ENCODE results near the gene ACOT13.

ACOT13 gene

DNA sequence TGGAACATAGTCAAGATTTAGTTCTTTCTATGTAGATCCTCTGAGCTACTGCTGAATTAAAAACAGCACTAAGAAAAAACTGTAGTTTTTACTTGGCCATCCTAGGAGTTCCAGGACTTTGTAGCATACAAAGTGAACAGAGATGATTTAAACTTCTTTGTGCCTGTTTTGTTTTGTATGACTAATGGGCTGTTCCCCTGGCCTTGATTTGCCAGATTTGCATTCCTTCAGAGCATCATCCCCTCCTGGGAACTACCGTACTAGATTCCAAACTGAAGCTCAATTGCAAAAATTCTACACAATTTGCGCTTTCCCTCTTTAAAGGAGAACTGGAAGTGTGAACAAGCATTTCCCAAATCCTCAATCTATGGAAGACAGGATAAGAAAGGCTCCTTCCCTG, 23.1 kb downstream of the ACOT13 start:
- Histone ChIP-seq H3K79me2 (ENCODE audit: insufficient read depth, low read length) (no peaks in the 10 kb centered on the region), H3K4me3 (ENCODE audit: low read depth, low read length, poor library complexity, severe bottlenecking) (no peak overlapping the region), H3K27ac (ENCODE audit: low read depth, low read length, poor library complexity, severe bottlenecking) (no peak overlapping the region), H3K36me3 (ENCODE audit: insufficient read depth, low read length) (no peaks in the 10 kb centered on the region), H3K9me2 (ENCODE audit: low read depth, low read length) (no peaks in the 10 kb centered on the region), H3K4me1 (ENCODE audit: insufficient read depth, low read length, severe bottlenecking) (peaks cover 8% of the 10 kb centered on the region), H3K4me2 (ENCODE audit: low read length) (no peak overlapping the region), H3K9me3 (ENCODE audit: low read length) (no peaks in the 10 kb centered on the region), H3F3A (ENCODE audit: insufficient read depth, low read length) (0 out of 2 replicates have a peak, but pooled peaks cover 2% of the 10 kb centered on the region), H4K20me1 (ENCODE audit: insufficient read depth, low read length) (no peaks in the 10 kb centered on the region), H2AFZ (ENCODE audit: low read length) (no peak overlapping the region), H3K9ac (ENCODE audit: low read length) (no peak overlapping the region), H3K27me3 (ENCODE audit: insufficient read depth, low read length) (no peaks in the 10 kb centered on the region)
- TF ChIP-seq EZH2 (IDR thresholded peaks at IDR 0.05; ENCODE audit: borderline replicate concordance, low read length) = no peak
- TF ChIP-seq, protein P1, sequence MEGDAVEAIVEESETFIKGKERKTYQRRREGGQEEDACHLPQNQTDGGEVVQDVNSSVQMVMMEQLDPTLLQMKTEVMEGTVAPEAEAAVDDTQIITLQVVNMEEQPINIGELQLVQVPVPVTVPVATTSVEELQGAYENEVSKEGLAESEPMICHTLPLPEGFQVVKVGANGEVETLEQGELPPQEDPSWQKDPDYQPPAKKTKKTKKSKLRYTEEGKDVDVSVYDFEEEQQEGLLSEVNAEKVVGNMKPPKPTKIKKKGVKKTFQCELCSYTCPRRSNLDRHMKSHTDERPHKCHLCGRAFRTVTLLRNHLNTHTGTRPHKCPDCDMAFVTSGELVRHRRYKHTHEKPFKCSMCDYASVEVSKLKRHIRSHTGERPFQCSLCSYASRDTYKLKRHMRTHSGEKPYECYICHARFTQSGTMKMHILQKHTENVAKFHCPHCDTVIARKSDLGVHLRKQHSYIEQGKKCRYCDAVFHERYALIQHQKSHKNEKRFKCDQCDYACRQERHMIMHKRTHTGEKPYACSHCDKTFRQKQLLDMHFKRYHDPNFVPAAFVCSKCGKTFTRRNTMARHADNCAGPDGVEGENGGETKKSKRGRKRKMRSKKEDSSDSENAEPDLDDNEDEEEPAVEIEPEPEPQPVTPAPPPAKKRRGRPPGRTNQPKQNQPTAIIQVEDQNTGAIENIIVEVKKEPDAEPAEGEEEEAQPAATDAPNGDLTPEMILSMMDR (IDR thresholded peaks at IDR 0.05; ENCODE audit: low read length) = no peak

- Histone ChIP-seq H3K9me2 (ENCODE audit: low read depth, low read length) (no peaks in the 10 kb centered on the region), H3K9me3 (ENCODE audit: low read length) (no peaks in the 10 kb centered on the region), H3K79me2 (ENCODE audit: insufficient read depth, low read length) (no peaks in the 10 kb centered on the region), H3K27ac (ENCODE audit: low read depth, low read length, poor library complexity, severe bottlenecking) (no peak overlapping the region), H3K27me3 (ENCODE audit: insufficient read depth, low read length) (no peaks in the 10 kb centered on the region), H4K20me1 (ENCODE audit: insufficient read depth, low read length) (no peaks in the 10 kb centered on the region), H3K4me1 (ENCODE audit: insufficient read depth, low read length, severe bottlenecking) (peaks cover 8% of the 10 kb centered on the region), H3K36me3 (ENCODE audit: insufficient read depth, low read length) (no peaks in the 10 kb centered on the region), H3K9ac (ENCODE audit: low read length) (no peak overlapping the region), H2AFZ (ENCODE audit: low read length) (no peak overlapping the region), H3K4me3 (ENCODE audit: low read depth, low read length, poor library complexity, severe bottlenecking) (no peak overlapping the region), H3K4me2 (ENCODE audit: low read length) (no peak overlapping the region), H3F3A (ENCODE audit: insufficient read depth, low read length) (0 out of 2 replicates have a peak, but pooled peaks cover 2% of the 10 kb centered on the region)
- TF ChIP-seq, protein P1 (IDR thresholded peaks at IDR 0.05; ENCODE audit: low read length) = no peak
- TF ChIP-seq EZH2 (IDR thresholded peaks at IDR 0.05; ENCODE audit: borderline replicate concordance, low read length) = no peak
These were observed 23.7 kb downstream of the ACOT13 start for GRCh38 chr6:24690593-24690992.

DNA sequence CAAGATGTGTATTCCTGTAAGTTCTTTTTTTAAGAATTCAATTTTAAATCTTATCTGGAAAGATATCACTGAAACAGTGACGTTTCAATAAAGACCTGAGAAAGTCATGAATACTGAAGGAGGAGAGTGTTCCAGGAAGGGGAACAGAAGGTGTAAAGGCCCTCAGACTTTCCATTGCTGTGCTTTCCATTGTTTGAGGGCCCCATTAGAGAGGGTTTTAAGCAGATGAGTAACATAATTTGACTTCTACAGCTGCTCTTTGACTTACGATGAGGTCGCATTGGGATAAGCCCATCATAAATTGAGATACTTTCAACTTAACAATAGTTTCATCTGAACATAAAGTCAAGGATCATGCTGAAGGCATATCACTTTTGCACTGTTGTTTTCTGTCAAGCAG, 24.7 kb downstream of the ACOT13 start:
- Histone ChIP-seq H3K4me2 (ENCODE audit: low read length) (no peak overlapping the region), H3K4me3 (ENCODE audit: low read depth, low read length, poor library complexity, severe bottlenecking) (no peak overlapping the region), H3K9me2 (ENCODE audit: low read depth, low read length) (no peaks in the 10 kb centered on the region), H3K27me3 (ENCODE audit: insufficient read depth, low read length) (no peaks in the 10 kb centered on the region), H3F3A (ENCODE audit: insufficient read depth, low read length) (0 out of 2 replicates have a peak, but pooled peaks cover under 1% of the 10 kb centered on the region), H3K79me2 (ENCODE audit: insufficient read depth, low read length) (no peaks in the 10 kb centered on the region), H4K20me1 (ENCODE audit: insufficient read depth, low read length) (no peaks in the 10 kb centered on the region), H2AFZ (ENCODE audit: low read length) (no peak overlapping the region), H3K4me1 (ENCODE audit: insufficient read depth, low read length, severe bottlenecking) (peaks cover 8% of the 10 kb centered on the region), H3K36me3 (ENCODE audit: insufficient read depth, low read length) (no peaks in the 10 kb centered on the region), H3K9me3 (ENCODE audit: low read length) (no peaks in the 10 kb centered on the region), H3K9ac (ENCODE audit: low read length) (no peak overlapping the region), H3K27ac (ENCODE audit: low read depth, low read length, poor library complexity, severe bottlenecking) (no peak overlapping the region)
- TF ChIP-seq EZH2 (IDR thresholded peaks at IDR 0.05; ENCODE audit: borderline replicate concordance, low read length) = no peak
- TF ChIP-seq, protein P1 (IDR thresholded peaks at IDR 0.05; ENCODE audit: low read length) = no peak
